Measurements from ENCODE around the gene HDAC10. TPM values are rescaled to one million over a fixed set of nuclear protein-coding genes. Genes with fewer than 3 reads are reported as not detected.

The HDAC10 gene
- total and polyA plus RNA-seq, 10 of the 15 experiments (the other 5 are each of a cell fraction or from before 2014, with no cell fraction given) = 0.26 to 48.6 (median 5.0) TPM

DNA sequence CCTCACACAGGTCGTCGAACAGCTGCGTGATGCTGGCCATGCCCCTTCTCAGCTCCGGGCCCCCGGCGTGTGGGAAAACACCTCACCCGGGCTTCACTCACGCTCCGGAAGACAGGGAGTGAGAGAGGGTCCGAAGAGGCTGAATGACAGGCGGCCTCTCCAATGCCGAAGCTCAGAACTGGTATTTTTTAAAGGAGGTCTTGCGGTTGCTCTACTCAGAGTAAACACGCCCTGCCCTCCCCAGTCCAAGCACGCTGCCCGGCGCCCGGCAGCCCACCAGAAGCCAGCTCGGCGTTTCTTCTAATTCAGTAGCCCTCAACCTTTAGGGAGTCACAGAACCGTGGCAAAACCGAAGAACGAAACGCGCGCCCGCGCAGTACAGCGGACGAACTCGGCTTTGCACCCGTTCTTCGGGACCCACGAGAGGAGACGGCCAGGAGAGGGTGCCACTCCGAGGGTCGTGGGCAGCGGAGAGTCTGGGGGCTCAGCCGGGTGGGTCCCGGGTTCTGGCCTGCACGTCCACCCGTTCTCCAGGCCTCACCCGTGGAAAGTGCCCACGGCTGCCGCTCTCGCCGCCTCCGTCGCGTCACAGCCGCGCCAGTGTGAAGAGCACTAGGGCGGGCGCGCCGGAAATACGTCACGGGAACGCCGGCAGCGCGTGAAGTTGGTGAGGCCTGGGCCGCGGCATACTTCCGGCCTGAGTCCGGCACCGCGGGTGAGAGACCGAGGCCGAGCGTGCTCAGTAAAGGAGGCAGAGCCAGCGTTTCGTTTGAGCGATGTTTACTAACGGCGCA, 6.4 kb downstream of the HDAC10 start, which contains the start of gene TUBGCP6:
Gene TUBGCP6 (minus strand): TSS at position 604 of the 794 bp plus-strand sequence. CDS start 564 bp downstream, at position 40.
- ChIA-PET RAD21 (ENCODE audit: unreplicated experiment) (interaction anchor here (0.5 to 1.1 kb wide), 3 partner anchors 50 to 304 kb away, joined by 3 to 5 read pairs (median 3); partner anchors contain the start of gene SCO2), CTCF (interaction anchor here (0.6 to 3.1 kb wide), 6 partner anchors 27 to 377 kb away, joined by 3 to 19 read pairs (median 4); no protein-coding TSS in a partner anchor), SMC1A (ENCODE audit: uncharacterized antibody, unreplicated experiment) (interaction anchor here (1.0 to 2.9 kb wide), 3 partner anchors 58 to 253 kb away, joined by 3 to 11 read pairs (median 8); no protein-coding TSS in a partner anchor), POLR2A (interaction anchor here (0.8 to 1.4 kb wide), 4 partner anchors 27 to 319 kb away, joined by 3 to 4 read pairs (median 4); no protein-coding TSS in a partner anchor)
- peak within 1 kb of the TSS; percentile 98 for H3K4me2 ChIP-seq (ENCODE audit: control insufficient read depth, insufficient read depth)
- peaks cover 56% of the 10 kb centered on the region for H3K79me2 ChIP-seq (ENCODE audit: control insufficient read depth, insufficient read depth, low read length)
- peak within 1 kb of the TSS; percentile 83 for H3K4me3 ChIP-seq
- in situ Hi-C loops (cut with MboI) = no loop called here
- H2AFZ ChIP-seq (ENCODE audit: control insufficient read depth, low read depth, low read length) = peak within 1 kb of the TSS; percentile 90
- peak; percentile 86 for ATAC-seq
- H3K27me3 ChIP-seq (replicated peaks in 1 of 2; ENCODE audit: control insufficient read depth in 2 of 2, insufficient read depth in 2 of 2, low read length in 1 of 2) = no peaks in the 10 kb centered on the region
- peak within 1 kb of the TSS; percentile 90 for H3K9ac ChIP-seq (ENCODE audit: control insufficient read depth, insufficient read depth, low read length)
- peak; percentile 89 for FAIRE-seq
- under 1% methylated on average over 74 of the region's 76 CpGs for WGBS (ENCODE audit: insufficient coverage, insufficient replicate concordance, low lambda C conversion rate, missing lambda C conversion rate)
- no peaks in the 10 kb centered on the region; the same call in none of the 2 replicates for H4K20me1 ChIP-seq (ENCODE audit: control insufficient read depth, insufficient read depth)
- H3K9me3 ChIP-seq (replicated peaks; ENCODE audit: control insufficient read depth, insufficient read depth, low read length) = no peaks in the 10 kb centered on the region
- H3K4me1 ChIP-seq (ENCODE audit: control insufficient read depth, insufficient read depth, low read length) = peaks cover 20% of the 10 kb centered on the region
- H3K27ac ChIP-seq (ENCODE audit: control insufficient read depth, insufficient read depth) = peak within 1 kb of the TSS; percentile 71
- H3K36me3 ChIP-seq (ENCODE audit: control insufficient read depth in 2 of 2, insufficient read depth in 2 of 2, low read length in 1 of 2) = peaks cover 8 to 19% of the 10 kb centered on the region in 2 experiments; a peak in 3 of 4 replicates
- peak; percentile 53 for DNase-seq (ENCODE audit: low read depth, low spot score)
- BruUV-seq (replicated peaks) = TSS peak; percentile 73
- intact Hi-C loops (cut with micrococcal nuclease; ENCODE audit: unreplicated experiment) = loop anchor here (5.0 to 10.0 kb wide), 2 partner anchors 230 to 378 kb away; partner anchors contain the start of gene SBF1
- TF ChIP-seq, protein P1, sequence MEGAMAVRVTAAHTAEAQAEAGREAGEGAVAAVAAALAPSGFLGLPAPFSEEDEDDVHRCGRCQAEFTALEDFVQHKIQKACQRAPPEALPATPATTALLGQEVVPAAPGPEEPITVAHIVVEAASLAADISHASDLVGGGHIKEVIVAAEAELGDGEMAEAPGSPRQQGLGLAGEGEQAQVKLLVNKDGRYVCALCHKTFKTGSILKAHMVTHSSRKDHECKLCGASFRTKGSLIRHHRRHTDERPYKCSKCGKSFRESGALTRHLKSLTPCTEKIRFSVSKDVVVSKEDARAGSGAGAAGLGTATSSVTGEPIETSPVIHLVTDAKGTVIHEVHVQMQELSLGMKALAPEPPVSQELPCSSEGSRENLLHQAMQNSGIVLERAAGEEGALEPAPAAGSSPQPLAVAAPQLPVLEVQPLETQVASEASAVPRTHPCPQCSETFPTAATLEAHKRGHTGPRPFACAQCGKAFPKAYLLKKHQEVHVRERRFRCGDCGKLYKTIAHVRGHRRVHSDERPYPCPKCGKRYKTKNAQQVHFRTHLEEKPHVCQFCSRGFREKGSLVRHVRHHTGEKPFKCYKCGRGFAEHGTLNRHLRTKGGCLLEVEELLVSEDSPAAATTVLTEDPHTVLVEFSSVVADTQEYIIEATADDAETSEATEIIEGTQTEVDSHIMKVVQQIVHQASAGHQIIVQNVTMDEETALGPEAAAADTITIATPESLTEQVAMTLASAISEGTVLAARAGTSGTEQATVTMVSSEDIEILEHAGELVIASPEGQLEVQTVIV (IDR thresholded peaks at IDR 0.05; ENCODE audit: borderline replicate concordance, partially characterized antibody) = peak; percentile 28
- TF ChIP-seq HDGF (IDR thresholded peaks at IDR 0.05) (0 out of 2 replicates have a peak, but pooled peaks have one; percentile 38), LARP7 (IDR thresholded peaks at IDR 0.05) (peak; percentile 87), CHD2 (IDR thresholded peaks at IDR 0.05; ENCODE audit: borderline replicate concordance, low read depth, low read length) (peak; percentile 95), ZBED1 (IDR thresholded peaks at IDR 0.05; ENCODE audit: borderline replicate concordance) (peak; percentile 69; the same call in 1 of the 2 replicates), MEF2B (IDR thresholded peaks at IDR 0.05; ENCODE audit: partially characterized antibody, poor library complexity, severe bottlenecking) (no peak), WRNIP1 (IDR thresholded peaks at IDR 0.05; ENCODE audit: borderline replicate concordance, low read depth, low read length) (no peak), TARDBP (IDR thresholded peaks at IDR 0.05; ENCODE audit: borderline replicate concordance) (no peak), STAT3 (IDR thresholded peaks at IDR 0.05; ENCODE audit: low read depth, low read length) (no peak)
- TF ChIP-seq, protein P2, sequence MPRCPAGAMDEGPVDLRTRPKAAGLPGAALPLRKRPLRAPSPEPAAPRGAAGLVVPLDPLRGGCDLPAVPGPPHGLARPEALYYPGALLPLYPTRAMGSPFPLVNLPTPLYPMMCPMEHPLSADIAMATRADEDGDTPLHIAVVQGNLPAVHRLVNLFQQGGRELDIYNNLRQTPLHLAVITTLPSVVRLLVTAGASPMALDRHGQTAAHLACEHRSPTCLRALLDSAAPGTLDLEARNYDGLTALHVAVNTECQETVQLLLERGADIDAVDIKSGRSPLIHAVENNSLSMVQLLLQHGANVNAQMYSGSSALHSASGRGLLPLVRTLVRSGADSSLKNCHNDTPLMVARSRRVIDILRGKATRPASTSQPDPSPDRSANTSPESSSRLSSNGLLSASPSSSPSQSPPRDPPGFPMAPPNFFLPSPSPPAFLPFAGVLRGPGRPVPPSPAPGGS (IDR thresholded peaks at IDR 0.05; ENCODE audit: borderline replicate concordance, insufficient read depth, low read depth, low read length, poor library complexity, severe bottlenecking) = peak; percentile 57
- TF ChIP-seq, protein P3, sequence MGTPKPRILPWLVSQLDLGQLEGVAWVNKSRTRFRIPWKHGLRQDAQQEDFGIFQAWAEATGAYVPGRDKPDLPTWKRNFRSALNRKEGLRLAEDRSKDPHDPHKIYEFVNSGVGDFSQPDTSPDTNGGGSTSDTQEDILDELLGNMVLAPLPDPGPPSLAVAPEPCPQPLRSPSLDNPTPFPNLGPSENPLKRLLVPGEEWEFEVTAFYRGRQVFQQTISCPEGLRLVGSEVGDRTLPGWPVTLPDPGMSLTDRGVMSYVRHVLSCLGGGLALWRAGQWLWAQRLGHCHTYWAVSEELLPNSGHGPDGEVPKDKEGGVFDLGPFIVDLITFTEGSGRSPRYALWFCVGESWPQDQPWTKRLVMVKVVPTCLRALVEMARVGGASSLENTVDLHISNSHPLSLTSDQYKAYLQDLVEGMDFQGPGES (IDR thresholded peaks at IDR 0.05) = no peak
- TF ChIP-seq, protein P4, sequence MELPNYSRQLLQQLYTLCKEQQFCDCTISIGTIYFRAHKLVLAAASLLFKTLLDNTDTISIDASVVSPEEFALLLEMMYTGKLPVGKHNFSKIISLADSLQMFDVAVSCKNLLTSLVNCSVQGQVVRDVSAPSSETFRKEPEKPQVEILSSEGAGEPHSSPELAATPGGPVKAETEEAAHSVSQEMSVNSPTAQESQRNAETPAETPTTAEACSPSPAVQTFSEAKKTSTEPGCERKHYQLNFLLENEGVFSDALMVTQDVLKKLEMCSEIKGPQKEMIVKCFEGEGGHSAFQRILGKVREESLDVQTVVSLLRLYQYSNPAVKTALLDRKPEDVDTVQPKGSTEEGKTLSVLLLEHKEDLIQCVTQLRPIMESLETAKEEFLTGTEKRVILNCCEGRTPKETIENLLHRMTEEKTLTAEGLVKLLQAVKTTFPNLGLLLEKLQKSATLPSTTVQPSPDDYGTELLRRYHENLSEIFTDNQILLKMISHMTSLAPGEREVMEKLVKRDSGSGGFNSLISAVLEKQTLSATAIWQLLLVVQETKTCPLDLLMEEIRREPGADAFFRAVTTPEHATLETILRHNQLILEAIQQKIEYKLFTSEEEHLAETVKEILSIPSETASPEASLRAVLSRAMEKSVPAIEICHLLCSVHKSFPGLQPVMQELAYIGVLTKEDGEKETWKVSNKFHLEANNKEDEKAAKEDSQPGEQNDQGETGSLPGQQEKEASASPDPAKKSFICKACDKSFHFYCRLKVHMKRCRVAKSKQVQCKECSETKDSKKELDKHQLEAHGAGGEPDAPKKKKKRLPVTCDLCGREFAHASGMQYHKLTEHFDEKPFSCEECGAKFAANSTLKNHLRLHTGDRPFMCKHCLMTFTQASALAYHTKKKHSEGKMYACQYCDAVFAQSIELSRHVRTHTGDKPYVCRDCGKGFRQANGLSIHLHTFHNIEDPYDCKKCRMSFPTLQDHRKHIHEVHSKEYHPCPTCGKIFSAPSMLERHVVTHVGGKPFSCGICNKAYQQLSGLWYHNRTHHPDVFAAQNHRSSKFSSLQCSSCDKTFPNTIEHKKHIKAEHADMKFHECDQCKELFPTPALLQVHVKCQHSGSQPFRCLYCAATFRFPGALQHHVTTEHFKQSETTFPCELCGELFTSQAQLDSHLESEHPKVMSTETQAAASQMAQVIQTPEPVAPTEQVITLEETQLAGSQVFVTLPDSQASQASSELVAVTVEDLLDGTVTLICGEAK (IDR thresholded peaks at IDR 0.05; ENCODE audit: borderline replicate concordance) = peak; percentile 96

All from GM12878 (cell line).